ENCODE data around the gene NACAD.

- TF ChIP-seq, protein P1, sequence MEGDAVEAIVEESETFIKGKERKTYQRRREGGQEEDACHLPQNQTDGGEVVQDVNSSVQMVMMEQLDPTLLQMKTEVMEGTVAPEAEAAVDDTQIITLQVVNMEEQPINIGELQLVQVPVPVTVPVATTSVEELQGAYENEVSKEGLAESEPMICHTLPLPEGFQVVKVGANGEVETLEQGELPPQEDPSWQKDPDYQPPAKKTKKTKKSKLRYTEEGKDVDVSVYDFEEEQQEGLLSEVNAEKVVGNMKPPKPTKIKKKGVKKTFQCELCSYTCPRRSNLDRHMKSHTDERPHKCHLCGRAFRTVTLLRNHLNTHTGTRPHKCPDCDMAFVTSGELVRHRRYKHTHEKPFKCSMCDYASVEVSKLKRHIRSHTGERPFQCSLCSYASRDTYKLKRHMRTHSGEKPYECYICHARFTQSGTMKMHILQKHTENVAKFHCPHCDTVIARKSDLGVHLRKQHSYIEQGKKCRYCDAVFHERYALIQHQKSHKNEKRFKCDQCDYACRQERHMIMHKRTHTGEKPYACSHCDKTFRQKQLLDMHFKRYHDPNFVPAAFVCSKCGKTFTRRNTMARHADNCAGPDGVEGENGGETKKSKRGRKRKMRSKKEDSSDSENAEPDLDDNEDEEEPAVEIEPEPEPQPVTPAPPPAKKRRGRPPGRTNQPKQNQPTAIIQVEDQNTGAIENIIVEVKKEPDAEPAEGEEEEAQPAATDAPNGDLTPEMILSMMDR (IDR thresholded peaks at IDR 0.05; ENCODE audit: low read depth, low read length, poor library complexity, severe bottlenecking) = no peak
- TF ChIP-seq EZH2phosphoT487 (IDR thresholded peaks at IDR 0.05; ENCODE audit: borderline replicate concordance, low read length) = no peak
Observed at GRCh38 chr7:45118889-45119331, 30.1 kb upstream of the NACAD start.

Measured in DOHH2 (cell line).